Stimulated activated CD8-positive, alpha-beta memory T cell treated with anti-CD3 and anti-CD28 coated beads, Interleukin-12 subunit alpha, Interleukin-12 subunit beta, amount 100 ng/mL, for 24 hours (primary cell): Measurements from ENCODE around the gene BPIFB2.
"Not testable (repeated sequence)": the region's sequence is repeated elsewhere in the genome, so short reads cannot be mapped to it uniquely, and the experiment has no call there.

ENCODE experiments used
- DNase-seq: peaks from one replicate; pipeline ENCODE4 v3.0.0-alpha.2; 2020; ENCODE audit errors: extremely low read depth

Gene BPIFB2, protein sequence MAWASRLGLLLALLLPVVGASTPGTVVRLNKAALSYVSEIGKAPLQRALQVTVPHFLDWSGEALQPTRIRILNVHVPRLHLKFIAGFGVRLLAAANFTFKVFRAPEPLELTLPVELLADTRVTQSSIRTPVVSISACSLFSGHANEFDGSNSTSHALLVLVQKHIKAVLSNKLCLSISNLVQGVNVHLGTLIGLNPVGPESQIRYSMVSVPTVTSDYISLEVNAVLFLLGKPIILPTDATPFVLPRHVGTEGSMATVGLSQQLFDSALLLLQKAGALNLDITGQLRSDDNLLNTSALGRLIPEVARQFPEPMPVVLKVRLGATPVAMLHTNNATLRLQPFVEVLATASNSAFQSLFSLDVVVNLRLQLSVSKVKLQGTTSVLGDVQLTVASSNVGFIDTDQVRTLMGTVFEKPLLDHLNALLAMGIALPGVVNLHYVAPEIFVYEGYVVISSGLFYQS

DNA sequence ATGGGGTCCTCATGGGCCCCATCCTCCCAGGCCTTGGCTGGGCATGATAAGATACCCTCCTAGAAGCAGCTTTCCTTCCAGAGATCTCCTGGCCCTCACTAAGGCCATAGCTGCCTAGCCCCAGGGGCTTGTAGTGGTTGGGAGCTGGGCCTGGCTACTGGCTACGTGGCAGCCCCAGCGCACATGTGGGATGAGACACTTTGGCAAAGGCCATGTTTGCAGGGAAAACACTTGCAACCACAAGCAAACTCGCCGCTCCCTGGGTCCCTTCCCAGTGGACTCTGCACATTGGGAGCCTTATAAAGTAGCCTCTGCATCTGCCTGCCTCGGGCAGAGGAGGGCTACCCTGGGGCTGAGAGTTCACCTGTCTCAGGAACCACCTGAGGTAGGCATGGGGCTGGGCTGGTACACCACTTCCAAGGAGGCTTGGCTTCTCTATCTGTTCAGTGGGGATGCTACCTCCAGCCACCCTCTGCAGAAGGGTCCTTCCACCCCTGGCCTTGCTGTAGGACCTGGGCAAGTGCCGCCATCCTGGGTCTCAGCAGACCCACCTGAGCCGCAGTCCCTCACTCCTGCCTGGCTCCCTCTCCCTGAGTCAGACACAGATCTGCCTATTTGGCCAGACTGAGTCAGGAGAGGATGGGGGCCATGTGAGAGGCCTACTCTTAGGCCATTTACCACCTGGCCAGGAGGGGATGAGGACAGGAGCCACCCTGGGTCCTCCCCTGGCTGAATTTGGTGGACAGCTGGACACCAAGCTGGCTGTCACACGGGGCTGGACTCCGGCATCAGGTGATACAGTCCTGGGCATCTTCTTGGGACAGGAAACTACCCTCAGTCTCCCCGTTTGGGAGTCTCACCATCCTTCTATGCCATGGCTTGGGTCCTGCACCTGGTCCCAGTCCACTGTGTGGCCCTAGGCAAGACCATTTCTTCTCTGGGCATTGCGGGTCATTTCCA is at the start of gene BPIFB2:
Gene BPIFB2, plus strand, starts transcription at position 329 of the 960 bp plus-strand sequence. CDS start 871 bp downstream, outside the sequence.
- no peak for DNase-seq

- DNase-seq = no peak
Observed at GRCh38 chr20:32958574-32958973, 48.9 kb upstream of the BPIFB2 start.

DNA sequence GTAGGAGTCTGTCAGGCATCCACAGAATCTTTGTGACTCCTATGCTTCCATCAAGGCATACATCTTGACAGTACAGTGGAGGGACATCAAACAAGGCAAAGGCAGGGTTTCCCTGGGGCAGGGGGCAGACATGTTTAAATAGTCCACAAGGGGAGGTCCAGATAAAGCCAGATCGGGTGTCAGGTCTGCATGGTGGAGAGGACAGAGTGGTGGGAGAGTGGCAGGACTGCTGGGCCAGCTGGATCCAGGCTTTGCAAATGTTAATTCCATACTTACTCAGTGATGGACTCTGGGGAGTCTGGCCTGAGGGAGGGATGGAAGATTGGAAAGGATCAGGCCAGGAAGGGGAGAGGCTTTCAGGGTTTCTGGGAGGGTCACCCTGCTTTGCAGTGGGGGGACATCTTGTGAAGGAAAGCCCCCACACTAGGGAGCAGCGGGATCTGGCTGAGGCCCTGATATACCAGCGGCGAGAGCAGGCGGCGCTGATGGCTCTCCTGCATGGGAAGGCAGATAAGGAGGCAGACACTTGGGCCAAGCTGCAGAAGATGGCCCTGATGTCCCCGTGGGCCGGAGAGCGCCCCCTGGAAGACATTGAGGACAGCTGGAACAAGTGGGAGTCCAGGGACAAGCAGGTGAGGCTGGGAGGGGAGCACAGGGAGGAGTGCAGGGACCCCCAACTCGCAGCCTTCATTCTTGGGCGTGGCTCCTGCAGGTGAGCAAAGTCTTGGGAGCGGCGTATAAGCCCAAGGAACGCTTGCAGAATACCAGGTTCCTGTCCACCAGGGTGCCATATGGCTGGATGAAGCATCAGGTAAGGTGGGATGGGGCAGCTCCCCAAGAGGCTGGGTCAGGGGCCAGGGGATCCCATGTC is 47.9 kb upstream of the BPIFB2 start:
- no peak for DNase-seq

GRCh38 chr20:32960222-32960518 is 47.3 kb upstream of the BPIFB2 start:
- DNase-seq = no peak

- DNase-seq = no peak
Observed at GRCh38 chr20:32960849-32961731, 46.4 kb upstream of the BPIFB2 start.

GRCh38 chr20:32962053-32962452 is 45.5 kb upstream of the BPIFB2 start:
- DNase-seq = no peak

DNA sequence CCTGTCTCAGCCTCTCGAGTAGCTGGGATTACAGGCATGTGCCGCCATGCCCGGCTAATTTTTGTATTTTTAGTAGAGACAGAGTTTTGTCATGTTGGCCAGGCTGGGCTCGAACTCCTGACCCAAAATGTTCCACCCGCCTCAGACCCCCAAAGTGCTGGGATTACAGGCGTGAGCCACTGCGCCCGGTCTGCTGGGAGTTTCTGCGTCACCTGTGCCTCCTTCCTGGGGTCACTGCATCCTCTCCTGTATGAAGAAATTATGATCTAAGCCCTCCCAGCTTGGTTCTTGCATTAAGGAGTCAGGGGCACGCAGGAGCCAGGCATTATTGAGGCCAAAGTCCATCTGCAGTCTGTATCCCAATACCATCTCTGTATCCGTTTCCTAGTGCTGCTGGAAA is 44.9 kb upstream of the BPIFB2 start:
- DNase-seq = not testable (repeated sequence)

DNA sequence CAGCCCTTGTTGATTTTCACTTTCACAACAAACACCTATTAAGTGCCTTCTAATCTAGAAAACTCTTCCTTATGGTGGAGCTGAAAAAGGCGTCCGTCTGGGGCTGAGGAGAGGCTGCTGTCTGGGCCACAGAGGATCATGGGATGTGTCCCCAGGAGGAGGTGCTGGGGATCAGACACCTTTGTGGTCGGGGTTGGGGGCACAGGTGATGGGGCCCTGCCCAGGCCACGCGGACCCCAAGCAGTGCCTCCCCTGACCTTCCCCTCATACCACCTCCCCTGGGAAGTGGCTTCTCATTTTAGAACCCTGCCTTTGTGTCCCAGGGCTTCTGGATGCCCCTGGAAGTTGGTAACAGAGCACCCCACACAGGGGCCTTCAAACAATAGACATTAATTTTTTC is 44.3 kb upstream of the BPIFB2 start:
- no peak for DNase-seq

GRCh38 chr20:32964575-32964974 is 42.9 kb upstream of the BPIFB2 start:
- no peak for DNase-seq

DNA sequence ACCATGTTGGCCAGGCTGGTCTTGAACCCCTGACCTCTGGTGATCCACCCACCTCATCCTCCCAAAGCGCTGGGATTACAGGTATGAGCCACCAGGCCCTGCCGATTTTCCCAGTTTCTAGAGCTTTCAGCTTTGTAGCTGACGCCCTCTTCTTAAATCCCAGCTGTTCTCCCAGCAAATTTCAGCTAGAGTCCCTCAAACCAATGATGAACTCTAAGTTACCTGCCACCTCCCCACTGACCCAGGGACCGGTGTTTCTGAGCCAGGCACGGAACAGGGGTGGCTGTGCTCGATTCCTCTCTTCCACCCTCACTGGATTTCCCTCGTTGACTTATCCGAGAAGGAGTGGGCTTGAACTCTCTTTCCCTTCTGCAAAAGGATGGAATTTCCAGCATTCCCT is 42.4 kb upstream of the BPIFB2 start:
- no peak for DNase-seq

DNA sequence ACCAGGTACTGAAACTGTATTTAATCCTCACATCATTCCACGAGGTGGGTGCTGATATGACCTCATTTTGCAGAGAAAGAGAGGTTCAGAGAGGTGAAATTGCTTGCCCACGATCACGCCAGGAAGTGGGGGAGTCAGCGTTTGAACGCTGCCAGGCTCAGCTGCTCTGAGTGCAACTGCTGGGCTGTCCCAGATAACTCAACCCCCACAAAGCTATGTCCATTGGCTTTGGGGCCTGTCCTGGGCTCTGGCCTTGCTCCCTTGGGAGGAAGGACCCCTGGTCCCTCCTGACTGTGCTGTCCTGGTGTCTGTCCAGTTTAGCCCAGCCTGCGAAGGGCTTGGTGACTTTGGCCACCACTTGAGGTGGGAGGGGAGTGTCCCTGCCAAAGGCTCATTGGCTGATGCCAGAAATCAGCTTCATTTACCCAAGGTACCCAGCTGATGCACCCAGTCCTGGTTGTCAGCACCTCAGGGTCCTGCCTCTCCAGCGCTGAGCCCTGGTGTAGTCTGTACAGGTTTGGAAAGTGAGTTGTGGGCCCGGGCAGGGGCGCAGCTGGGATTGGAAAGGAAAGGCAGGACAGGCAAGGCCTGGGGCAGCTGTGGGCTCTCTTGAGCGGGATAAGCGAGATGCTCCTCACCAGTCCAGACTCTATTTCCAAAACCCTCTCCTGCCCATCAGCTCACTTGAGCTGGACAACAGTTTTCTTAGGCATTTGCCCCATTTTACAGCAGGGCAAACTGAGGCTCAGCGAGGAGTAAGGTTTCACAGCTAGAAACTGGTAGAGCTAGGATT is 41.7 kb upstream of the BPIFB2 start:
- no peak for DNase-seq

DNA sequence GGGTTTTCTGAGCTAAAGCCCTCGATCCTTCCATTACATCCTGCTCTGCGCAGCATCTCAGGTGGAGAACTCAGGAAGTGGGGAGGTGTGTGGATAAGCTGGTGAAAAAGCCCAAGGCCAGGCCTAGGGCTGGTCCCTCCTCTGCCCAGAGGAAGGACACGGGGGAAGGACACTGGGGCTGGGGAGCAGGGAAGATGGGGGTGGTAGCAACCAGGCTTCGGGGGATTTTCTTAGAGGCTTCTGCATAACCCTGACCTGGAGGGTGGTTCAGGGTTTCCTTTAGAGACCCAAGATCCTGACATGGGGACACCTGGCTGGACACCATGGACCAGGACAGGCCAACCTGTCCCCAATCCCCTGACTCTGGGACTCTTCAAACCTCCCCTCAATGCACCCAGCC is 41.1 kb upstream of the BPIFB2 start:
- DNase-seq = no peak

DNA sequence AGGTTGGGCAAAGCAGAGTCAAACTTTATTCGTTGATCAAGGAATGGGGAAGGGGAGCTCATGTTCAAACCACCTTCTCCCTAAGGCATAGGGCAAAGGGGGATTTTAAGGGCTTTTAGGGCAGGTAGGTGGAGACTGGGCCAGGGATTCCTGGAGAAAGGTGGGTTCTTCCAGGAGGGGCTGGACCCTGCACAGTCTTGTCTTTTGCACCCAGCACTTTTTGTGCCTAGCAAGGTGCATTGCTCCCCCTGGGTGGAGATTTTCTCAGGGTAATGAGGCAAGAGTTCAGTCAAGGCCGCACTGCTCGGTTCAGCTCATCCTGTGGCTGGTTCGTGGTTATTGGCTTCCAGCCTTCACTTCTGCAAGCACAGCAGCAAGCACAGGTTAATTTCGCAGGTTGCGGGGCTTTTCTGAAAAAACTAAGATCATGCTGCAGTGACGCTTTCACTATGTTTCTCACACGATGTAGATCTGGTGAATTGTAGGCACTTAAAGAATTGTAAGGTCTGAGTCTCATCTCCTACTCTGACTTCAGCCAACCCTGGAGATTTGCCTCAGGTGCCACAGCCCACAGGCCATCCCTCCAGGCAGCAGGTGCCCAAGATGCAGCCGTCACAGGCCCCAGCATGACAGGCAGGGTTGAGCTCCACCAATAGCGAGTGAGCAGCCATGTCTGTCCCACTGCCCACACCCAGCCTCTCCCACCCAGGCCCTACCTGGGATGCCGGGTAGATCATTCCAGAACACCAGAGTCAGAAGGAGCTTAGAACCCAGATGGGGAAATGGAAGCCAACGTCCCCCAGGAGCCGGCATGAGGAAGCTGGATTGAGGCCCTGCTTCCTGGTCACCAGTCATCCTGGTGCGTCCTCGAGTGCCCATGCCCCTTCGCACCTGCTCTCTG is 40.4 kb upstream of the BPIFB2 start:
- DNase-seq = no peak

- no peak for DNase-seq
Observed at GRCh38 chr20:32967961-32968457, 39.5 kb upstream of the BPIFB2 start.

GRCh38 chr20:32968478-32969241 is 38.8 kb upstream of the BPIFB2 start:
- DNase-seq = no peak

GRCh38 chr20:32969356-32970114 is 38.0 kb upstream of the BPIFB2 start:
- DNase-seq = no peak
